Stomach (tissue), 4 donors: ENCODE data around the gene PSMD1.
"Not testable (repeated sequence)": the region's sequence is repeated elsewhere in the genome, so short reads cannot be mapped to it uniquely, and the experiment has no call there.

Experiments
- CTCF ChIP-seq, 7 experiments: fragments of 450-650 bp in 4 of 7; fragments of 200-600 bp in 3 of 7; sonication (generic) in 3 of 7; IDR thresholded peaks; one replicate each; pipeline ENCODE4 v1.5.1; 2016 to 2019; ENCODE audit warnings: antibody characterized with exemption in 7 of 7, control low read depth in 2 of 7, mild to moderate bottlenecking in 1 of 7
- POLR2A ChIP-seq, 4 donors: fragments of 450-650 bp; IDR thresholded peaks; one replicate each; pipeline ENCODE4 v1.6.1; 2016; ENCODE audit warnings: antibody characterized with exemption in 4 of 4, control low read depth in 2 of 4, mild to moderate bottlenecking in 1 of 4, moderate library complexity in 1 of 4
- POLR2AphosphoS5 ChIP-seq, 3 donors: sonication (generic); formaldehyde crosslinking; IDR thresholded peaks; one replicate each; pipeline ENCODE4 v1.6.1; 2016; ENCODE audit warnings: antibody characterized with exemption in 3 of 3

- TF ChIP-seq POLR2A, CTCF, POLR2AphosphoS5 (IDR thresholded peaks at IDR 0.05): not testable (repeated sequence)
These were observed 10.9 kb downstream of the PSMD1 start for GRCh38 chr2:231067531-231067930.
